A549 (cell line): ENCODE measurements around the gene SFXN3. TPM values are rescaled to one million over a fixed set of nuclear protein-coding genes. Genes with fewer than 3 reads are reported as not detected.

Experiments
- ATAC-seq, 2 experiments: fragments of 200-7000 bp in 1 of 2; fragments of >200 bp in 1 of 2; cut with Nextera tagmentation in 1 of 2; cut with Tn5 transposase in 1 of 2; 3 replicates each; pipeline versions ENCODE4 v1.8.0 to v1.9.1; 2018 to 2020; ENCODE audit warnings: mild to moderate bottlenecking in 1 of 2, moderate library complexity in 1 of 2
- CTCF ChIA-PET: fragments of 300-600 bp; sonication (Branson Sonifier 250); formaldehyde crosslinking; extraction: SDS; loops from one replicate; lab custom pipeline; 2021; ENCODE audit warnings: antibody characterized with exemption, inconsistent platforms; lab: Yijun Ruan, JAX
- POLR2A ChIA-PET: fragments of 350-600 bp; formaldehyde crosslinking; extraction: SDS; loops from one replicate; lab custom pipeline; 2021; ENCODE audit warnings: antibody characterized with exemption, inconsistent platforms; lab: Yijun Ruan, JAX
- DNase-seq, 2 experiments: peaks; one replicate each; pipeline versions ENCODE4 v3.0.0 to v3.0.0-alpha.2; 2011 to 2016; ENCODE audit warnings: low read depth in 1 of 2, low spot score in 1 of 2
- FAIRE-seq: peaks from 2 replicates; lab custom pipeline; 2011; peaks lifted over from hg19 to GRCh38; lab: Jason Lieb, UNC
- H3K27ac ChIP-seq, 2 experiments: fragments of >200 bp; sonication (Bioruptor Twin); formaldehyde crosslinking; 3 replicates each; pipeline ENCODE4 v1.5.1; 2016 to 2017
- H3K4me1 ChIP-seq: fragments of >200 bp; sonication (Bioruptor Twin); formaldehyde crosslinking; 3 replicates; pipeline ENCODE4 v1.6.1; 2016
- H3K4me2 ChIP-seq: fragments of >200 bp; sonication (Bioruptor Twin); formaldehyde crosslinking; 3 replicates; pipeline ENCODE4 v1.6.1; 2016
- H3K4me3 ChIP-seq: fragments of >200 bp; sonication (Bioruptor Twin); formaldehyde crosslinking; 3 replicates; pipeline ENCODE4 v1.5.1; 2016
- H3K9me3 ChIP-seq: fragments of >200 bp; sonication (Bioruptor Twin); formaldehyde crosslinking; 3 replicates; pipeline ENCODE4 v1.6.1; 2016
- BHLHE40 ChIP-seq: IDR thresholded peaks from 2 replicates; pipeline ENCODE4 v1.6.1; 2012; ENCODE audit warnings: low read depth, low read length, inconsistent platforms
- CHD2 ChIP-seq: fragments of 150-350 bp; IDR thresholded peaks from 2 replicates; pipeline ENCODE4 v1.6.1; 2014; ENCODE audit warnings: low read length; ENCODE audit not compliant: partially characterized antibody
- EHF ChIP-seq: fragments of 250-450 bp; sonication (Bioruptor Pico); IDR thresholded peaks from 2 replicates; pipeline ENCODE4 v1.5.0; 2020; ENCODE audit warnings: mild to moderate bottlenecking
- FOSL2 ChIP-seq, 2 experiments: fragments of 450-650 bp in 1 of 2; fragments of >200 bp in 1 of 2; sonication (Bioruptor Twin) in 1 of 2; formaldehyde crosslinking; IDR thresholded peaks; 2 replicates each; pipeline versions ENCODE4 v1.5.0 to v1.6.1; 2016 to 2020; ENCODE audit warnings: mild to moderate bottlenecking in 1 of 2, moderate library complexity in 1 of 2
- FOXS1 ChIP-seq: fragments of 250-450 bp; sonication (Bioruptor Pico); IDR thresholded peaks from 2 replicates; pipeline ENCODE4 v1.5.0; 2020; ENCODE audit warnings: mild to moderate bottlenecking, moderate library complexity
- HDAC2 ChIP-seq: fragments of 200-600 bp; sonication (generic); IDR thresholded peaks from 2 replicates; pipeline ENCODE4 v1.6.1; 2016
- JUNB ChIP-seq: fragments of >200 bp; sonication (Bioruptor Twin); formaldehyde crosslinking; IDR thresholded peaks from 2 replicates; pipeline ENCODE4 v1.6.1; 2016
- MAZ ChIP-seq: fragments of 150-350 bp; IDR thresholded peaks from 2 replicates; pipeline ENCODE4 v1.6.1; 2014; ENCODE audit warnings: antibody characterized with exemption, low read depth, low read length, borderline replicate concordance
- MYC ChIP-seq: IDR thresholded peaks from 2 replicates; pipeline ENCODE4 v1.6.1; 2012; ENCODE audit warnings: mild to moderate bottlenecking, inconsistent platforms, low read length, improper control_type of control experiment, borderline replicate concordance
- NPAS2 ChIP-seq: fragments of 250-450 bp; sonication (Bioruptor Pico); IDR thresholded peaks from 2 replicates; pipeline ENCODE4 v1.8.0; 2022; ENCODE audit warnings: mild to moderate bottlenecking, moderate library complexity, borderline replicate concordance
- NR3C1 ChIP-seq: fragments of >200 bp; sonication (Bioruptor Twin); formaldehyde crosslinking; IDR thresholded peaks from 3 replicates; pipeline ENCODE4 v1.6.1; 2017
- PHF8 ChIP-seq: fragments of 200-600 bp; sonication (generic); IDR thresholded peaks from 2 replicates; pipeline ENCODE4 v1.6.1; 2016; ENCODE audit warnings: low read depth, mild to moderate bottlenecking, antibody characterized with exemption, moderate library complexity, borderline replicate concordance
- POLR2AphosphoS2 ChIP-seq: conservative IDR thresholded peaks from 2 replicates; pipeline ENCODE4 v1.6.1; 2012; ENCODE audit warnings: low read length, improper control_type of control experiment, inconsistent platforms
- RARB ChIP-seq: fragments of 250-450 bp; sonication (Bioruptor Pico); IDR thresholded peaks from 2 replicates; pipeline ENCODE4 v1.8.0; 2021; ENCODE audit warnings: mild to moderate bottlenecking, moderate library complexity
- RCOR1 ChIP-seq: fragments of 150-350 bp; IDR thresholded peaks from 2 replicates; pipeline ENCODE4 v1.6.1; 2014; ENCODE audit warnings: antibody characterized with exemption, low read length, low read depth
- REST ChIP-seq: fragments of 200-600 bp; sonication (generic); IDR thresholded peaks from 2 replicates; pipeline ENCODE4 v1.6.1; 2016; ENCODE audit warnings: antibody characterized with exemption, mild to moderate bottlenecking, moderate library complexity
- SMC3 ChIP-seq: fragments of >200 bp; sonication (Bioruptor Twin); formaldehyde crosslinking; IDR thresholded peaks from 3 replicates; pipeline ENCODE4 v1.6.1; 2018; ENCODE audit warnings: inconsistent platforms
- TP53 ChIP-seq: fragments of 250-450 bp; sonication (Bioruptor Pico); IDR thresholded peaks from 2 replicates; pipeline ENCODE4 v1.5.0; 2021; ENCODE audit warnings: mild to moderate bottlenecking, moderate library complexity
- ZFP36 ChIP-seq: fragments of 450-650 bp; IDR thresholded peaks from 2 replicates; pipeline ENCODE4 v1.6.1; 2014; ENCODE audit warnings: borderline replicate concordance; ENCODE audit not compliant: partially characterized antibody
- WGBS: methylation state at CpG from one replicate; pipeline ENCODE4 v1.1.6; 2017; ENCODE audit errors: missing lambda C conversion rate; 5-methylcytosine and 5-hydroxymethylcytosine counted together
- polyA plus RNA-seq, 4 experiments: library from polyadenylated mRNA; depleted of rRNA in 3 of 4; stranded (reverse); fragments of >200 nt; fragmentation: RNase III in 1 of 4; extraction: RNeasy Plus Mini Kit Qiagen cat#74134 plus additional on column Dnase treatment in 1 of 4; gene quantifications; 2 replicates in 3 of 4; 3 replicates in 1 of 4; pipeline ENCODE4 v1.2.3, GENCODE V29; 2011 to 2017
- TF ChIP-seq, protein P1 (sequence below): fragments of >200 bp; sonication (Bioruptor Twin); formaldehyde crosslinking; IDR thresholded peaks from 2 replicates; pipeline ENCODE4 v1.6.1; 2016
- TF ChIP-seq, protein P2 (sequence below): fragments of 150-350 bp; IDR thresholded peaks from 2 replicates; pipeline ENCODE4 v1.6.1; 2014; ENCODE audit warnings: low read depth, mild to moderate bottlenecking, low read length

Gene SFXN3
- polyA plus RNA-seq, 2 of the 4 experiments (the other 2 are of a cell fraction) = 26.3 to 33.7 TPM

DNA sequence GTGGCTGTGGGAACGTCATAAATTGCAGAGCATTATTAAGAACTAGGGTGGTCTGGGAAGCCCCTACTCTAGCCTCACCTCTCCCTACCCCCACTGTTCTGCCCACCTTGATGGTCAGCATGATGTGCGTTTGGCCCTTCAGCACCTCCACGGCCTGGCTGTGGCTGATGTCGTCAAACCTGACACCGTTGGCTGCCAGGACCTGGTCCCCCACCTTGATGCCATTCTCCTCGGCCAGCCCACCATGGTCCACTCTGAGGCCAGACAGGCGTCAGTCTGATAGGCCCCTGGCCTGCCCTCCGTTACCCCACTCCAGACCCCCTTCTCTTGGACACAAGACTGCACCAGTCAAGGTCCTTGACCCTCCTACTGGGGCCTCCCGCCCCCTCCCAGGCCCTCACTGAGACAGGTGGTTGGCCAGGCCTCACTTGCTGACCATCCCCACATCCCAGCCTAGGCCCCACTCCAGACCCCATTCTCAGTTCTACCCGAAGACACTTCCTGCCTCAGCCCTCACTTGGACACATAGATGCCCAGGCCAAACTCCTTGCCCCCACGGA, 9.3 kb upstream of the SFXN3 start:
- DNase-seq (no peak), FAIRE-seq (no peak), ATAC-seq (no peak)
- Histone ChIP-seq H3K4me1 (peaks cover 4% of the 10 kb centered on the region; the same call in 1 of the 3 replicates), H3K4me2 (no peak overlapping the region), H3K9me3 (no peaks in the 10 kb centered on the region), H3K4me3 (no peak overlapping the region)
- no peak for TF ChIP-seq TP53 (CRISPR knock-in tag)
- no peak for TF ChIP-seq FOXS1 (CRISPR knock-in tag)
- TF ChIP-seq SMC3 = no peak
- TF ChIP-seq HDAC2 = no peak
- no peak for TF ChIP-seq BHLHE40
- TF ChIP-seq REST = no peak
- no peak for TF ChIP-seq CHD2
- TF ChIP-seq, all 56 proteins: peak for 0
- no peak overlapping the region for H3K27ac ChIP-seq
- WGBS = 73% methylated on average over 10 of the region's 11 CpGs
- CTCF ChIA-PET = interaction anchor here (16.1 to 59.3 kb wide), 3 partner anchors 5 to 55 kb away, joined by 145 to 2364 read pairs (median 373); partner anchors contain the start of genes KAZALD1 and LZTS2
- POLR2A ChIA-PET = no interaction called here

DNA sequence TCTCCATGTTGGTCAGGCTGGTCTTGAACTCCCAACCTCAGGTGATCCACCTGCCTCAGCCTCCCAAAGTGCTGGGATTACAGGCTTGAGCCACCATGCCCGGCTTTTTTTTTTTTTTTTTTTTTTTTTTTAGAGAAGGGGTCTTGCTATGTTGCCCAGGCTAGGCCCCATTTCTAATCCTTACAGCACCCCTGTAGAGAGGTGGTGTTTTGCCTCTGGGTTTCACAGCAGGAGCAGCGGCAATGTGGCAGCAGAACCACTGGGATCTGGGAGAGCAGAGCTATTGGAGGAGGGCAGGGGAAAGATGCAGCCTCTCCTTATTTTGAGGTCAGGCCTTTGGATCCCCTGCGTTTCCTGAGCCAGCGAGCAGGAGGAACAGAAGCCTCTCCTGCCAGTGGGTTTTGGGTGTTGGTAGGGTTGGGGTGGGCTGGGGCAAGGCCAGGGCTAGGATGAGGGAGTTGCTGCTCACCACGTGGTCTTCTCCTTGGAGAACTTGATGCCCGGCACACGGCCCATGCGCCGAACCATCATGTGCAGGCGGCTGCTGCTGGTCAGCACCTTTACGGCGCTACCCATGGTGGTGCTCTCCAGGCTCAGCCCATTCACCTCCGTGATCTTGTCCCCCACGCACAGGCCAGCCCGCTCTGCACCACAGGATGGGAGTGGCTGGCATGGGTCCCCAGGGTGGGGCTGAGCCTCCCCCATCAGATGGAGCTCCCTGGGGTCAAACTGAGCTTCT, 7.9 kb upstream of the SFXN3 start:
- Histone ChIP-seq H3K27ac (no peak overlapping the region), H3K4me3 (no peak overlapping the region), H3K9me3 (no peaks in the 10 kb centered on the region), H3K4me1 (peaks cover 4% of the 10 kb centered on the region; the same call in 1 of the 3 replicates), H3K4me2 (no peak overlapping the region)
- whole genome bisulfite sequencing = 91% methylated on average over 10 of the region's 15 CpGs
- DNase-seq = no peak
- ATAC-seq = no peak
- no peak for FAIRE-seq
- POLR2A ChIA-PET = no interaction called here
- CTCF ChIA-PET = interaction anchor here (1.0 to 59.3 kb wide), 4 partner anchors 6 to 54 kb away, joined by 4 to 2364 read pairs (median 259); partner anchors contain the start of genes KAZALD1 and LZTS2
- TF ChIP-seq MYC (no peak), POLR2AphosphoS2 (no peak), TP53 (CRISPR knock-in tag) (no peak), ZFP36 (no peak)

DNA sequence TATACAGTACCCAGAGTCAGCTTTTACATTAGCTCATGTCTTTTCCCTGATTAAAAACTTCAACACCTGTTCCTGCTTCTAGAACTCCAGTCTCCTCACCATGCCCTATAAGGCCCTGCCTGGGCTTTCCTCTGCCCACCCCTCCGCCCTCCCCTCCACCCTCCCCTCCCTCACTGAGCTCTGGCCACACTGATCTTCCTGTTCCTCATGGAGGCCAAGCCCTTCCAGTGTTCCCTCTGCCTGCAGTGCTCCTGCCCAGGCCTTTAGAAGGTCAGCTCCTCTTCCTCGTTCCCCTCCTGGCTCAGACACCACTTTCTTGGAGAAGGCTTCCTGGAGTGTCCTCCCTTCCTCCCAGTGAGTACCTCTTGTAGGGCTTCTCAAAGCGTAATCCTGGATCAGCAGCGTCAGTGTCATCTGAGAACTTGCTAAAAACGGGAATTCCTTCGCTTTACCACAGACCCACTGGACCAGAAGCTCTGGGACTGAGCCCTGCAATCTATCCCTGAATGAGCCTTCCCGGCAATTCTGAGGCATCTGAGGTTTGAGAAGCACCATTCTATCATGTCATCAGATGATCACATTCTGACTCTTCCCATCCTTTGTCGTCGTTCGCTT, 3.8 kb upstream of the SFXN3 start:
- no peak for DNase-seq
- H3K4me1 ChIP-seq = peaks cover 19% of the 10 kb centered on the region
- H3K4me3 ChIP-seq = no peak overlapping the region
- no peaks in the 10 kb centered on the region for H3K9me3 ChIP-seq
- ChIA-PET POLR2A (no interaction called here), CTCF (interaction anchor here (1.6 to 59.3 kb wide), 6 partner anchors 10 to 50 kb away, joined by 5 to 2364 read pairs (median 109); partner anchors contain the start of genes KAZALD1 and LZTS2)
- peak; percentile 13 for FAIRE-seq
- TF ChIP-seq JUNB = no peak
- TF ChIP-seq PHF8 = no peak
- no peak for TF ChIP-seq SMC3
- no peak for TF ChIP-seq FOSL2 (IDR thresholded peaks at IDR 0.05)
- no peak for TF ChIP-seq FOSL2 (CRISPR knock-in tag; IDR thresholded peaks at IDR 0.05)
- no peak for TF ChIP-seq NR3C1
- TF ChIP-seq, protein P1, sequence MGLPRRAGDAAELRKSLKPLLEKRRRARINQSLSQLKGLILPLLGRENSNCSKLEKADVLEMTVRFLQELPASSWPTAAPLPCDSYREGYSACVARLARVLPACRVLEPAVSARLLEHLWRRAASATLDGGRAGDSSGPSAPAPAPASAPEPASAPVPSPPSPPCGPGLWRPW = no peak
- no peak for TF ChIP-seq RARB (CRISPR knock-in tag)
- TF ChIP-seq MAZ = no peak
- TF ChIP-seq CHD2 = no peak
- TF ChIP-seq, protein P2, sequence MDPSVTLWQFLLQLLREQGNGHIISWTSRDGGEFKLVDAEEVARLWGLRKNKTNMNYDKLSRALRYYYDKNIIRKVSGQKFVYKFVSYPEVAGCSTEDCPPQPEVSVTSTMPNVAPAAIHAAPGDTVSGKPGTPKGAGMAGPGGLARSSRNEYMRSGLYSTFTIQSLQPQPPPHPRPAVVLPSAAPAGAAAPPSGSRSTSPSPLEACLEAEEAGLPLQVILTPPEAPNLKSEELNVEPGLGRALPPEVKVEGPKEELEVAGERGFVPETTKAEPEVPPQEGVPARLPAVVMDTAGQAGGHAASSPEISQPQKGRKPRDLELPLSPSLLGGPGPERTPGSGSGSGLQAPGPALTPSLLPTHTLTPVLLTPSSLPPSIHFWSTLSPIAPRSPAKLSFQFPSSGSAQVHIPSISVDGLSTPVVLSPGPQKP = no peak
- TF ChIP-seq NPAS2 (CRISPR knock-in tag) = no peak
- no peak for TF ChIP-seq EHF (CRISPR knock-in tag)
- no peak for TF ChIP-seq RCOR1
- TF ChIP-seq TP53 (CRISPR knock-in tag) = no peak
- ATAC-seq = no peak
- H3K27ac ChIP-seq = no peak overlapping the region
- H3K4me2 ChIP-seq = no peak overlapping the region
- WGBS = 82% methylated on average over 9 of the region's 10 CpGs
